Amniotic stem cell (primary cell): ENCODE measurements around the gene RPL18A.
"Not testable (repeated sequence)": the region's sequence is repeated elsewhere in the genome, so short reads cannot be mapped to it uniquely, and the experiment has no call there.

Source experiments
- DNase-seq: peaks from one replicate; lab custom pipeline; 2025; lab: John Stamatoyannopoulos, UW

The RPL18A gene

GRCh38 chr19:17866964-17867486, 7.3 kb downstream of the RPL18A start:
- DNase-seq, result no peak

DNA sequence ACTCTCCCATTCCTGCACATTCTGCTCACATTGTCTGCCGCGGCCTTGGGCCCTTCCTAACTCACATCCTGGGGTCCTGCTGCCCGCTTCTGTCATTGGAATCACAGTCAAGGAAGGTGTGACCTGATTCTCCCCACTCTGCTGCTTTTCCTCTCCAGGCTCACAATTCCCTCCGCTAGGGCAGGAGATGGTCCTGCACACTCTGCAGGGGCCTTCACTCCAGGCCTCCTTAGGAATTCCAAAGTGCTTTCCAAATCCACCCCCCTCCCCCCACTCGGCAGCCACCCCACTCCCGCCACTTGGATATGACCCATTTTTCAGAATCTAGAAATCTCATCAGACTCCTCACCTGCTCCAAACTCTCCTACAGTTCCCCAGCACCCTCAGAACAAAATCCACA, 9.0 kb downstream of the RPL18A start:
- no peak for DNase-seq

GRCh38 chr19:17869114-17869608, 9.5 kb downstream of the RPL18A start:
- DNase-seq, result no peak

- no peak for DNase-seq
These were observed 11.5 kb downstream of the RPL18A start for GRCh38 chr19:17871032-17871877.

- DNase-seq, result no peak
These were observed 12.2 kb downstream of the RPL18A start, which contains the start of gene SLC5A5 for GRCh38 chr19:17871878-17872250. TSS of gene SLC5A5 (plus strand) at chr19:17871945. CDS start at chr19:17872320, 375 bp downstream.

DNA sequence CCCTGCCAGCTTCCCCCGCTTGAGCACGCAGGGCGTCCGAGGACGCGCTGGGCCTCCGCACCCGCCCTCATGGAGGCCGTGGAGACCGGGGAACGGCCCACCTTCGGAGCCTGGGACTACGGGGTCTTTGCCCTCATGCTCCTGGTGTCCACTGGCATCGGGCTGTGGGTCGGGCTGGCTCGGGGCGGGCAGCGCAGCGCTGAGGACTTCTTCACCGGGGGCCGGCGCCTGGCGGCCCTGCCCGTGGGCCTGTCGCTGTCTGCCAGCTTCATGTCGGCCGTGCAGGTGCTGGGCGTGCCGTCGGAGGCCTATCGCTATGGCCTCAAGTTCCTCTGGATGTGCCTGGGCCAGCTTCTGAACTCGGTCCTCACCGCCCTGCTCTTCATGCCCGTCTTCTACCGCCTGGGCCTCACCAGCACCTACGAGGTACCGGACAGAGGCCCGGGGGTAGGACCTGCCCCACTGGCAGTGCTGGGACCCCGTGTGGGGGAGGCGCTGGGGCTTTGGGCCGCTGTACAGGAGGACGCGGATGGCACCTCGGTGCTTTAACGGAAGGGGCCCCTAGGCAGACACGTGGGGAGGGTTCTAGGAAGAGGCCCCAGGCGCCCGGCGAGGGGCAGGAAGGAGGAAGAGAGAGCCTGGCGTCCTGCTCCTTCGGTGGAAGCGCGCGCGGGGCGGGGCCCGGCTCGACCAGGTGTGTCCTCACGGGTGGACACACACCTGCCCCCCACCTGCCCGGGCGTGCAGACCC, 12.7 kb downstream of the RPL18A start:
- DNase-seq, result no peak

GRCh38 chr19:17873786-17874757, 14.4 kb downstream of the RPL18A start:
- no peak for DNase-seq

GRCh38 chr19:17874758-17875135, 15.0 kb downstream of the RPL18A start:
- no peak for DNase-seq

DNA sequence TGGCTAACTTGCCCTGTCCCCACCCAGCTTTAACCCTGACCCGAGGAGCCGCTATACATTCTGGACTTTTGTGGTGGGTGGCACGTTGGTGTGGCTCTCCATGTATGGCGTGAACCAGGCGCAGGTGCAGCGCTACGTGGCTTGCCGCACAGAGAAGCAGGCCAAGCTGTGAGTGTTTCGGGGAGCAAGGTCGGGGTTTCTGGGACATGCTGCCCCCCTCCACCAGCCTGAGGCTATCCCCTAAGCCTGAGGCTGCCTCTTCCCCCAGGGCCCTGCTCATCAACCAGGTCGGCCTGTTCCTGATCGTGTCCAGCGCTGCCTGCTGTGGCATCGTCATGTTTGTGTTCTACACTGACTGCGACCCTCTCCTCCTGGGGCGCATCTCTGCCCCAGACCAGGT, 18.0 kb downstream of the RPL18A start:
- DNase-seq, result no peak

- DNase-seq, result no peak
These were observed 19.8 kb downstream of the RPL18A start for GRCh38 chr19:17879466-17879865.

DNA sequence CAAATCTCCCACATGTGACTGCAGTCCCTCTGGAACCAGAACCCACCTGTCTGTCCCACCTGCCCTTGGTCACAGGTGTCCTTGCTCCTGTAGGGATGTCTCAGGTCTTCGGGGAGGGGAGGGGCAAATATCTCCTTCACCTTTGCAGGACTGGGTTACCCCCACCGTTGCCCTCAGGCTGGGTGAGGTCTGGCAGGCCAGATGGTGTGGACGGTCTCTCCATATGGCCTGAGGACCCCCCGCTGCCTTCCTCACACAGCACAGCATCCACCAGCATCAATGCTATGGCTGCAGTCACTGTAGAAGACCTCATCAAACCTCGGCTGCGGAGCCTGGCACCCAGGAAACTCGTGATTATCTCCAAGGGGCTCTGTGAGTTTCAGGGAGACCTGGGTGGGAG, 22.0 kb downstream of the RPL18A start:
- no peak for DNase-seq

- no peak for DNase-seq
These were observed 24.1 kb downstream of the RPL18A start for GRCh38 chr19:17883627-17884410.

DNA sequence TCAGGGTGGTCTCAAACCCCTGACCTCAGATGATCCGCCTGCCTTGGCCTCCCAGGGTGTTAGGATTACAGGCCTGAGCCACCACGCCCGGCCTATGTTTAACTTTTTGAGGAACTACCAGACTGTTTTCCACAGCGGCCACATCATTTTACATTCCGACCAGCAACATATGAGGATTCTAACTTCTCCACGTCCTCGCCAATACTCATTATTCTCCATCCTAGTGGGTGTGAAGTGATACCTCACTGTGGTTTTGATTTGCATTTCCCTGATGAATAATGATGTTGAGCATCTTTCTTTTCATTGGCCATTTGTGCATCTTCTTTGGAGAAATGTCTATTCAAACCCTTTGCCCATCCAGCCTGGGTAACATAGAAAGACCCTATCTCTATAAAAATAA, 26.8 kb downstream of the RPL18A start:
- no peak for DNase-seq

DNA sequence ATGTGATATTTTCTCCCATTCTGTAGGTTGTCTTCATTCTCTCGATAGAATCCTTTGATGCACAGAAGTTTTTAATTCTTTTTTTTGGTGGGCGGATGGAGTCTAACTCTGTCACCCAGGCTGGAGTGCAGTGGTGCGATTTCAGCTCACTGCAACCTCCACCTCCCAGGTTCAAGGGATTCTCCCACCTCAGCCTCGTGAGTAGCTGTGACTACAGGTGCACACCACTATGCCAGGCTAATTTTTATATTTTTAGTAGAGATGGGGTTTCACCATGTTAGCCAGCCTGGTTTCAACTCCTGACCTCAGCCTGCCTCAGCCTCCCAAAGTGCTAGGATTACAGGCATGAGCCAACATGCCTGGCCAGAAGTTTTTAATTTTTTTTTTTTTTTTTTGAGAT, 27.5 kb downstream of the RPL18A start:
- not testable (repeated sequence) for DNase-seq

DNA sequence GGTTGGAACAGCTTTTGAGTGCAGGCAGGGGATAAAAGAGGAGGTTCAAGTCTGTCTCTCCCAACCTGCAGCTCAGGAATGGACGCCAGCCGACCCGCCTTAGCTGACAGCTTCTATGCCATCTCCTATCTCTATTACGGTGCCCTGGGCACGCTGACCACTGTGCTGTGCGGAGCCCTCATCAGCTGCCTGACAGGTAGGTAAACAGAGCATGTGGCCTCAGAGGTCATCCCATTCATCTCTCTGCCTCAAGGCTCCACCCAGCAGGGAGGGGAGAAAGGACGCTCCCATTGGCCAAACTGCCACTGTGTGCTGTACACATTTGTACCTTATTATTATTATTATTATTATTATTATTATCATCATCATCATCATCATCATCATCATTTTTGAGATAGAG, 28.6 kb downstream of the RPL18A start:
- no peak for DNase-seq

GRCh38 chr19:17889609-17890214, 30.0 kb downstream of the RPL18A start:
- DNase-seq, result no peak

DNA sequence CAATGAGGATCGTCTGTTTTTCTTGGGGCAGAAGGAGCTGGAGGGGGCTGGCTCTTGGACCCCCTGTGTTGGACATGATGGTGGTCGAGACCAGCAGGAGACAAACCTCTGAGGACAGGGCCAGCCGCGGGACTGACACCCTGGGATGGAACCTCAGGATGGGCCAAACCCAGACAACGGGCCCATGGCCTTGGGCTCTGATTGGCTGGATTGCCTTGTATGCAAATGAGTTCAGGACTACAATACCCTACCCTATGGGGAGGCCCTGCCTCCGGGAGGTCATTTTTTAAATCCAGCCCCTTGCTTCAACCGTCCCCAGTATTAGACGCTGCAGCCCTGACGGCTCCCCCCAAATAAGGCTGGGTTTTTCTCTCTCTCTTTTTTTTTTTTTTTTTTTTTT, 34.1 kb downstream of the RPL18A start:
- no peak for DNase-seq

- no peak for DNase-seq
These were observed 43.0 kb downstream of the RPL18A start for GRCh38 chr19:17902701-17903100.

DNA sequence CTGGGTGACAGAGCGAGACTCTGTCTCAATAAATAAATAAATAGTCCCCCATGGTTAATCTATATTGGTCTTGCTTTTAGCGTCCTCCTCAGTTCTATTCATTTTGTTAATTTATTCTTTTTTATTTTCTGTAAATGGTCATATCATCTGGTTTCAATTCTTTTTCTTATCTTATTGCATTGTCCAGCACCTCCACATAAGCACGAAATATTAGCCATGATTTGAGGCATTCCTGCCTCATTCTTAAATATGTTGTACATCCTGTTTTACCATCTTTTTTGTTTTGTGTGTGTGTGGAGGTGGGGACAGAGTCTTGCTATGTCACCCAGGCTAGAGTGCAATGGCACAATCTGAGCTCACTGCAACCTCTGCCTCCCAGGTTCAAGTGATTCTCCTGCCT, 48.5 kb downstream of the RPL18A start:
- no peak for DNase-seq

- no peak for DNase-seq
These were observed 49.5 kb downstream of the RPL18A start for GRCh38 chr19:17909003-17909732.
